GM19468 (cell line): Measurements from ENCODE around the gene EPHB2.

ENCODE experiments used
- ATAC-seq: cut with Tn5 transposase; IDR thresholded peaks from one replicate; pipeline ENCODE4 v1.9.1; 2021; ENCODE audit warnings: mild to moderate bottlenecking, moderate library complexity, moderate number of reproducible peaks; ENCODE audit not compliant: unreplicated experiment; ENCODE audit errors: extremely low read depth

EPHB2 gene

GRCh38 chr1:22870201-22870871, 159.7 kb downstream of the EPHB2 start:
- ATAC-seq = no peak

- ATAC-seq = no peak
Observed at GRCh38 chr1:22872981-22873664, 162.5 kb downstream of the EPHB2 start.

- ATAC-seq = no peak
Observed at GRCh38 chr1:22874785-22875184, 164.1 kb downstream of the EPHB2 start.

- no peak for ATAC-seq
Observed at GRCh38 chr1:22875241-22875640, 164.6 kb downstream of the EPHB2 start.

GRCh38 chr1:22875841-22876240, 165.2 kb downstream of the EPHB2 start:
- no peak for ATAC-seq

- ATAC-seq = no peak
Observed at GRCh38 chr1:22876359-22877111, 165.9 kb downstream of the EPHB2 start.

- no peak for ATAC-seq
Observed at GRCh38 chr1:22877112-22877915, 166.7 kb downstream of the EPHB2 start.

- ATAC-seq = no peak
Observed at GRCh38 chr1:22877980-22878379, 167.3 kb downstream of the EPHB2 start.

- ATAC-seq = no peak
Observed at GRCh38 chr1:22878626-22879025, 168.0 kb downstream of the EPHB2 start.

- ATAC-seq = no peak
Observed at GRCh38 chr1:22879445-22879844, 168.8 kb downstream of the EPHB2 start.

GRCh38 chr1:22880174-22880601, 169.5 kb downstream of the EPHB2 start:
- no peak for ATAC-seq

GRCh38 chr1:22883406-22883805, 172.8 kb downstream of the EPHB2 start:
- no peak for ATAC-seq

- ATAC-seq = no peak
Observed at GRCh38 chr1:22884806-22885530, 174.3 kb downstream of the EPHB2 start.

GRCh38 chr1:22886211-22886610, 175.6 kb downstream of the EPHB2 start:
- no peak for ATAC-seq

- ATAC-seq = no peak
Observed at GRCh38 chr1:22887491-22887890, 176.9 kb downstream of the EPHB2 start.

- no peak for ATAC-seq
Observed at GRCh38 chr1:22888320-22889075, 177.9 kb downstream of the EPHB2 start.

GRCh38 chr1:22889213-22889827, 178.7 kb downstream of the EPHB2 start:
- no peak for ATAC-seq

- no peak for ATAC-seq
Observed at GRCh38 chr1:22892789-22893188, 182.2 kb downstream of the EPHB2 start.

GRCh38 chr1:22893292-22893691, 182.7 kb downstream of the EPHB2 start:
- no peak for ATAC-seq
